Uterus (tissue), 2 donors: Measurements from ENCODE around the gene AIFM3.

ENCODE experiments used
- POLR2A ChIP-seq, 2 donors: fragments of 450-650 bp; IDR thresholded peaks; one replicate each; pipeline ENCODE4 v1.6.1; 2016; ENCODE audit warnings: antibody characterized with exemption in 2 of 2, mild to moderate bottlenecking in 1 of 2, moderate library complexity in 1 of 2
- TF ChIP-seq, protein P1 (sequence below), 4 experiments: fragments of 200-600 bp in 2 of 4; fragments of 450-650 bp in 2 of 4; sonication (generic) in 2 of 4; IDR thresholded peaks; one replicate each; pipeline ENCODE4 v1.5.1; 2016 to 2019; ENCODE audit warnings: antibody characterized with exemption in 4 of 4, mild to moderate bottlenecking in 2 of 4, moderate library complexity in 1 of 4

DNA sequence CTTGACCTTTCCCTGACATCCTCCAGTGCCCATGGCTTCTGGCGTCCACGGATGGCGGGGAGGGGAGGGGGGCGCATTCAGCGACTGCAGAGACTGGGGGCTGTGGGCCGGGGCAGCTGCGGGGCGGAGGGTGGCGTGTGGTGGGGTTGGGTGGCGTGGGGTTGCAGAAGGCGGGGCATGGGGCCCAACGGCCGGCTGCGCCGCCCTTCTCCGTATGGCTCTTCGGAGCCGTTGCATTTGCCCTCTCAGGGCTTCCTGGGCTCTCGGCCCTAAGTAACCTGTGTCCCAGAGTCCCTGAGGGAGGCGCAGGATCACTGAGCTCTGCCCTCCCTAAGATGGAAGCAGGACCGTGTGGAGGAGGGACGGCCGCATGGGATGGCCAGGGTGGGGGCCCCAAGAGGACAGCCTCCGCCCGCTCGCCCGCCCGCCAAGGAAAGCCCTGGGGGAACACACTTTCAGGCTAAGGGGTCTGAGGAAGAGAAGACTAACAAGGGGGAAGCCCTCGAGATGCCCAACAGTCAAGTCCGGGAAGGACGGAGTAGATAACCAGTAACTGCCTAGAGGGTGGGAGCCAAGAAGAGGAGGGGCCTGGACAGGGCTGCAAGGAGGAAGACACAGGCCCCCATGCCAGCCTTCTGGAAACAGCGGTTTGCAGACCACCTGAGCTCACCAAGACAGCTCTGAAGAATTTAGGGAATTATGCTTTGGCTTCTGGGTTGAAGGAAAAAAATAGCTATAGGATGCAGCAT lies 9.2 kb upstream of the AIFM3 start:
- TF ChIP-seq, protein P1, sequence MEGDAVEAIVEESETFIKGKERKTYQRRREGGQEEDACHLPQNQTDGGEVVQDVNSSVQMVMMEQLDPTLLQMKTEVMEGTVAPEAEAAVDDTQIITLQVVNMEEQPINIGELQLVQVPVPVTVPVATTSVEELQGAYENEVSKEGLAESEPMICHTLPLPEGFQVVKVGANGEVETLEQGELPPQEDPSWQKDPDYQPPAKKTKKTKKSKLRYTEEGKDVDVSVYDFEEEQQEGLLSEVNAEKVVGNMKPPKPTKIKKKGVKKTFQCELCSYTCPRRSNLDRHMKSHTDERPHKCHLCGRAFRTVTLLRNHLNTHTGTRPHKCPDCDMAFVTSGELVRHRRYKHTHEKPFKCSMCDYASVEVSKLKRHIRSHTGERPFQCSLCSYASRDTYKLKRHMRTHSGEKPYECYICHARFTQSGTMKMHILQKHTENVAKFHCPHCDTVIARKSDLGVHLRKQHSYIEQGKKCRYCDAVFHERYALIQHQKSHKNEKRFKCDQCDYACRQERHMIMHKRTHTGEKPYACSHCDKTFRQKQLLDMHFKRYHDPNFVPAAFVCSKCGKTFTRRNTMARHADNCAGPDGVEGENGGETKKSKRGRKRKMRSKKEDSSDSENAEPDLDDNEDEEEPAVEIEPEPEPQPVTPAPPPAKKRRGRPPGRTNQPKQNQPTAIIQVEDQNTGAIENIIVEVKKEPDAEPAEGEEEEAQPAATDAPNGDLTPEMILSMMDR (IDR thresholded peaks at IDR 0.05) = no peak
- TF ChIP-seq POLR2A (IDR thresholded peaks at IDR 0.05) = no peak
